ENCODE measurements around the gene PNRC2.

DNA sequence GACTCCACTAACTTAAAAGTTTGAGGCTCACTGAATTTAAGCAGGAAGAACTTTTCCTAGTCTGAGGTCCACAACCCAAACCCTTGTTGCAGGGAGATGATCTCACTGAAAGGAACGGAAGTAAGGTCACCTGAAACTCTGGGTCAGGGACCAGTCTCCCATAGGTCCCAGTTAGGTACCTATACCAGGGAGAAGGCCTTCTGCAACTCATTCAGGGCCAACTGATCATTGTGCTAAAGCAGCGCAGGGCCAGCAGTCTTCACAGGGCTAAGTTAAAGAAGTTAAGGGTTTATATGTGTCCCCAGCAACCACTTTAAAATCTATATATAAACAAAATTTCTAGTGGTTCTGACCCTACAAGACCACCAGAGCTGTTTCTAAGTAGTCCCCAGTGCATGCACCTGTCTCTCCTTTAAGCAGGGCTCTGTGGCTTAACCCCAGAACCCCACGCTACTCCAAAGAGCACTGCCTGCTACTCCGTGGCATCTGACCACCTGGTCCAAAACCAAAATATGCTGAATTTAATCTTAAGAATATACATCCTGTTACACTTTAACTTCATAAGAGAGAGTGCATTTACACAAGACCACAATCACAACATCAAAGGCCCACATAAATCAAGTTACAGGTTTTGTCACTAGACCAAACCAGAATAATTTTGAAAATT, 17.7 kb downstream of the PNRC2 start:
- TF ChIP-seq CTCF (conservative IDR thresholded peaks at IDR 0.05; ENCODE audit: low read length) (no peak), EZH2phosphoT487 (IDR thresholded peaks at IDR 0.05; ENCODE audit: borderline replicate concordance) (no peak)

Measured in Loucy (cell line).